Activated CD8-positive, alpha-beta T cell treated with anti-CD3 and anti-CD28 coated beads for 36 hours (primary cell): ENCODE measurements around the gene PRG2. TPM values are rescaled to one million over a fixed set of nuclear protein-coding genes. Genes with fewer than 3 reads are reported as not detected.

Experiments used
- ATAC-seq: fragments of 200-7000 bp; cut with Tn5 transposase; one replicate; pipeline ENCODE4 v1.10.0; 2021; ENCODE audit warnings: mild to moderate bottlenecking, moderate library complexity
- CTCF ChIA-PET: fragments of 350-600 bp; sonication (Branson Sonifier 250); formaldehyde crosslinking; loops from one replicate; lab custom pipeline; 2021; ENCODE audit warnings: antibody characterized with exemption; lab: Charles Lee
- POLR2A ChIA-PET: fragments of 350-600 bp; sonication (Branson Sonifier 250); formaldehyde crosslinking; loops from one replicate; lab custom pipeline; 2021; ENCODE audit warnings: antibody characterized with exemption; lab: Charles Lee
- DNase-seq: peaks from one replicate; pipeline ENCODE4 v3.0.0-alpha.2; 2020
- H3K27ac Mint-ChIP-seq: one replicate; pipeline ENCODE4 v1.8.0; 2021; ENCODE audit warnings: mild to moderate bottlenecking, mixed read lengths
- H3K27me3 Mint-ChIP-seq: one replicate; pipeline ENCODE4 v1.8.0; 2021; ENCODE audit warnings: mixed read lengths
- H3K36me3 Mint-ChIP-seq: one replicate; pipeline ENCODE4 v1.8.0; 2021; ENCODE audit warnings: low read depth, mixed read lengths
- H3K4me1 Mint-ChIP-seq: one replicate; pipeline ENCODE4 v1.8.0; 2021; ENCODE audit warnings: low read depth, mixed read lengths
- H3K4me3 Mint-ChIP-seq: one replicate; pipeline ENCODE4 v1.8.0; 2021; ENCODE audit warnings: mild to moderate bottlenecking, moderate library complexity, mixed read lengths
- H3K9me3 Mint-ChIP-seq: one replicate; pipeline ENCODE4 v1.8.0; 2021; ENCODE audit warnings: mixed read lengths
- CTCF ChIP-seq: fragments of 200-600 bp; IDR thresholded peaks from one replicate; pipeline ENCODE4 v1.8.0; 2022; ENCODE audit warnings: antibody characterized with exemption, mild to moderate bottlenecking
- intact Hi-C: fragments of 100-400 bp; cut with micrococcal nuclease; formaldehyde crosslinking; loops from one replicate; pipeline ENCODE4 v1.10.0; 2022
- total RNA-seq, 2 experiments: library from RNA; stranded (reverse); gene quantifications; one replicate each; pipeline ENCODE4 v1.2.3, GENCODE V29; 2021

Gene PRG2
- total RNA-seq, 2 experiments from 2014 or later = 0.43 to 2.3 TPM

GRCh38 chr11:57356268-57356667 is 34.2 kb downstream of the PRG2 start:
- H3K36me3 Mint-ChIP-seq = peaks cover 2% of the 10 kb centered on the region
- intact Hi-C loops = no loop called here
- peaks cover 2% of the 10 kb centered on the region for H3K9me3 Mint-ChIP-seq
- H3K27ac Mint-ChIP-seq = no peak overlapping the region
- H3K4me1 Mint-ChIP-seq = no peaks in the 10 kb centered on the region
- H3K4me3 Mint-ChIP-seq = no peak overlapping the region
- ATAC-seq (no peak), DNase-seq (no peak)
- ChIA-PET POLR2A (no interaction called here), CTCF (interaction anchor here (1.0 to 2.9 kb wide), 4 partner anchors 10 to 128 kb away, joined by 3 to 11 read pairs (median 6); no protein-coding TSS in a partner anchor)
- no peak for TF ChIP-seq CTCF
- peaks cover 14% of the 10 kb centered on the region for H3K27me3 Mint-ChIP-seq

- no peak for TF ChIP-seq CTCF
- ChIA-PET CTCF (interaction anchor here (2.4 to 2.9 kb wide), 2 partner anchors 9 to 103 kb away, joined by 7 to 11 read pairs; no protein-coding TSS in a partner anchor), POLR2A (no interaction called here)
- intact Hi-C loops = no loop called here
- H3K27me3 Mint-ChIP-seq = peaks cover 14% of the 10 kb centered on the region
- peaks cover 2% of the 10 kb centered on the region for H3K9me3 Mint-ChIP-seq
- peaks cover 3% of the 10 kb centered on the region for H3K4me1 Mint-ChIP-seq
- H3K36me3 Mint-ChIP-seq = peaks cover 2% of the 10 kb centered on the region
- ATAC-seq (no peak), DNase-seq (no peak)
- H3K4me3 Mint-ChIP-seq = no peak overlapping the region
- H3K27ac Mint-ChIP-seq = no peak overlapping the region
Measured at GRCh38 chr11:57354699-57355098, 35.8 kb downstream of the PRG2 start.

GRCh38 chr11:57353852-57354251 is 36.6 kb downstream of the PRG2 start:
- Mint-ChIP-seq H3K27ac (no peak overlapping the region), H3K4me3 (no peak overlapping the region), H3K27me3 (peaks cover 14% of the 10 kb centered on the region), H3K9me3 (peaks cover 2% of the 10 kb centered on the region), H3K4me1 (peaks cover 3% of the 10 kb centered on the region), H3K36me3 (peaks cover 2% of the 10 kb centered on the region)
- ChIA-PET POLR2A (no interaction called here), CTCF (interaction anchor here (1.5 to 10.8 kb wide), 4 partner anchors 26 to 140 kb away, joined by 4 to 117 read pairs (median 12); no protein-coding TSS in a partner anchor)
- no peak for TF ChIP-seq CTCF
- intact Hi-C loops = no loop called here
- DNase-seq (no peak), ATAC-seq (no peak)

- Mint-ChIP-seq H3K4me1 (peaks cover 3% of the 10 kb centered on the region), H3K4me3 (no peak overlapping the region), H3K9me3 (peaks cover 2% of the 10 kb centered on the region), H3K27ac (no peak overlapping the region), H3K36me3 (peaks cover 2% of the 10 kb centered on the region), H3K27me3 (peaks cover 14% of the 10 kb centered on the region)
- ATAC-seq (no peak), DNase-seq (no peak)
- POLR2A ChIA-PET = interaction anchor here (1.2 to 1.4 kb wide), 2 partner anchors 43 to 129 kb away, joined by 3 to 4 read pairs; no protein-coding TSS in a partner anchor
- intact Hi-C loops = no loop called here
- TF ChIP-seq CTCF = no peak
- CTCF ChIA-PET = interaction anchor here (0.6 to 10.8 kb wide), 8 partner anchors 7 to 290 kb away, joined by 3 to 117 read pairs (median 4); no protein-coding TSS in a partner anchor
Measured at GRCh38 chr11:57353446-57353845, 37.0 kb downstream of the PRG2 start.

GRCh38 chr11:57353036-57353435 is 37.4 kb downstream of the PRG2 start:
- DNase-seq (no peak), ATAC-seq (no peak)
- Mint-ChIP-seq H3K4me3 (no peak overlapping the region), H3K36me3 (peaks cover 2% of the 10 kb centered on the region), H3K27me3 (peaks cover 14% of the 10 kb centered on the region), H3K9me3 (peaks cover 2% of the 10 kb centered on the region), H3K27ac (no peak overlapping the region), H3K4me1 (peaks cover 3% of the 10 kb centered on the region)
- intact Hi-C loops = no loop called here
- TF ChIP-seq CTCF = no peak
- ChIA-PET CTCF (interaction anchor here (0.6 to 10.8 kb wide), 11 partner anchors 8 to 291 kb away, joined by 3 to 117 read pairs (median 4); no protein-coding TSS in a partner anchor), POLR2A (interaction anchor here (1.2 to 1.4 kb wide), 2 partner anchors 44 to 129 kb away, joined by 3 to 4 read pairs; no protein-coding TSS in a partner anchor)
